ENCODE results near the gene PDE11A.

DNA sequence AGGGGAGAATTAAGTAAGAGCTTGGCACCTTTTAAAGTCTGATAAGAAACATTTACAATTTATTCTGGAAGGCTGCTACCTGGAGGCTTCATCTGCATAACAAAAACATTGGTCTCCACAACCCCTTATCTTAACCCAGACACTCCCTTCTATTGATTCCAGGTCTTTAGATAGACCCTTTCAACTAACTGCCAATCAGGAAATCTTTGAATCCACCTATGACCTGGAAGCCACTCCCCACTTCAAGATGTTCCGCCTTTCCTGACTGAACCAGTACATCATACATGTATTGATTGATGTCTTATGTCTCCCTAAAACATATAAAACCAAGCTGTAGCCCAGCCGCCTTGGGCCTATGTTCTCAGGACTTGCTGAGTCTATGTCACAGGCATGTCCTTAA, 390.6 kb downstream of the PDE11A start:
- TF ChIP-seq, protein P1, sequence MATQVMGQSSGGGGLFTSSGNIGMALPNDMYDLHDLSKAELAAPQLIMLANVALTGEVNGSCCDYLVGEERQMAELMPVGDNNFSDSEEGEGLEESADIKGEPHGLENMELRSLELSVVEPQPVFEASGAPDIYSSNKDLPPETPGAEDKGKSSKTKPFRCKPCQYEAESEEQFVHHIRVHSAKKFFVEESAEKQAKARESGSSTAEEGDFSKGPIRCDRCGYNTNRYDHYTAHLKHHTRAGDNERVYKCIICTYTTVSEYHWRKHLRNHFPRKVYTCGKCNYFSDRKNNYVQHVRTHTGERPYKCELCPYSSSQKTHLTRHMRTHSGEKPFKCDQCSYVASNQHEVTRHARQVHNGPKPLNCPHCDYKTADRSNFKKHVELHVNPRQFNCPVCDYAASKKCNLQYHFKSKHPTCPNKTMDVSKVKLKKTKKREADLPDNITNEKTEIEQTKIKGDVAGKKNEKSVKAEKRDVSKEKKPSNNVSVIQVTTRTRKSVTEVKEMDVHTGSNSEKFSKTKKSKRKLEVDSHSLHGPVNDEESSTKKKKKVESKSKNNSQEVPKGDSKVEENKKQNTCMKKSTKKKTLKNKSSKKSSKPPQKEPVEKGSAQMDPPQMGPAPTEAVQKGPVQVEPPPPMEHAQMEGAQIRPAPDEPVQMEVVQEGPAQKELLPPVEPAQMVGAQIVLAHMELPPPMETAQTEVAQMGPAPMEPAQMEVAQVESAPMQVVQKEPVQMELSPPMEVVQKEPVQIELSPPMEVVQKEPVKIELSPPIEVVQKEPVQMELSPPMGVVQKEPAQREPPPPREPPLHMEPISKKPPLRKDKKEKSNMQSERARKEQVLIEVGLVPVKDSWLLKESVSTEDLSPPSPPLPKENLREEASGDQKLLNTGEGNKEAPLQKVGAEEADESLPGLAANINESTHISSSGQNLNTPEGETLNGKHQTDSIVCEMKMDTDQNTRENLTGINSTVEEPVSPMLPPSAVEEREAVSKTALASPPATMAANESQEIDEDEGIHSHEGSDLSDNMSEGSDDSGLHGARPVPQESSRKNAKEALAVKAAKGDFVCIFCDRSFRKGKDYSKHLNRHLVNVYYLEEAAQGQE (IDR thresholded peaks at IDR 0.05; ENCODE audit: insufficient read depth in 1 of 2, low read depth in 2 of 2, low read length in 2 of 2), result no peak
- TF ChIP-seq POLR2AphosphoS5 (IDR thresholded peaks at IDR 0.05; ENCODE audit: low read depth, low read length), result no peak
- TF ChIP-seq SIN3A (IDR thresholded peaks at IDR 0.05; ENCODE audit: borderline replicate concordance, insufficient read depth, low read length), result no peak
